ENCODE measurements around the gene AMFR.
A peak's percentile ranks its signal among the peaks of the same experiment; 100 is the strongest.

AMFR gene

DNA sequence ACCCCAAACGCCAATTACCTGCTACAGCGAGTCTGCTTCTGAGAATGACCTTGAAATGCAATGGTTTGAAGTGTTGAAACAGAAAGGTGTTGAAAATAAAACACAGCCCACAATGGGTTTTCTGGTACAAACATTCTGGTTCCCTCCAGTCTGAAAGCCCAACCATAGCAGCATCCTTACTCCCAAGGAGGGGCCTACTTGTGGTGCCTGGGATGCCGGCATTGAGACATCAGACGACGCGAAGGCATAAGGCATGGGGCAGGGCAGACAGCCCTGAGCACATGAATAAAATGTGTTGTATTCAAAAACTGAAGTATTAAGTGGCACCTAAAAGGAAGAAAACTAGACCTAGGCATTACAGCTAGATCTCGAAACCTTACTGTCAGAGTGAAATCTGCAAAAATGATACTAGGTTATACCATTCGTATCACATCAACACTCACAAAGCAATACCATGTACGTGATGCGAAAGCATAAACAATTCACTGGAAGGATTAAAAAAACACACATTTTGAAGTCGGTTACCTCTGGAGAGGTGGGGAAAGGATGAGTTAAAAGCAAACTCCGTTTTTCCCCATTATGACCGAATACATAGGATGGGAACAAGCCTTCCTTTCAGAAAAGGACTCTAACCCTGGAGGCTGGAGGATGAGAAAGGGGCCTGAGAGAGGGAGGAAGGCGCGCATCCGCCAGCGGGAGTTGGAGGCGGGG, 25.1 kb upstream of the AMFR start:
- peak; percentile 15 for DNase-seq (ENCODE audit: low read depth)
- TF ChIP-seq, protein P1, sequence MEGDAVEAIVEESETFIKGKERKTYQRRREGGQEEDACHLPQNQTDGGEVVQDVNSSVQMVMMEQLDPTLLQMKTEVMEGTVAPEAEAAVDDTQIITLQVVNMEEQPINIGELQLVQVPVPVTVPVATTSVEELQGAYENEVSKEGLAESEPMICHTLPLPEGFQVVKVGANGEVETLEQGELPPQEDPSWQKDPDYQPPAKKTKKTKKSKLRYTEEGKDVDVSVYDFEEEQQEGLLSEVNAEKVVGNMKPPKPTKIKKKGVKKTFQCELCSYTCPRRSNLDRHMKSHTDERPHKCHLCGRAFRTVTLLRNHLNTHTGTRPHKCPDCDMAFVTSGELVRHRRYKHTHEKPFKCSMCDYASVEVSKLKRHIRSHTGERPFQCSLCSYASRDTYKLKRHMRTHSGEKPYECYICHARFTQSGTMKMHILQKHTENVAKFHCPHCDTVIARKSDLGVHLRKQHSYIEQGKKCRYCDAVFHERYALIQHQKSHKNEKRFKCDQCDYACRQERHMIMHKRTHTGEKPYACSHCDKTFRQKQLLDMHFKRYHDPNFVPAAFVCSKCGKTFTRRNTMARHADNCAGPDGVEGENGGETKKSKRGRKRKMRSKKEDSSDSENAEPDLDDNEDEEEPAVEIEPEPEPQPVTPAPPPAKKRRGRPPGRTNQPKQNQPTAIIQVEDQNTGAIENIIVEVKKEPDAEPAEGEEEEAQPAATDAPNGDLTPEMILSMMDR (conservative IDR thresholded peaks at IDR 0.05; ENCODE audit: control insufficient read depth, insufficient read depth, low read depth, low read length) = no peak
- peak overlapping the region; percentile 90 for H3K4me3 ChIP-seq (ENCODE audit: control insufficient read depth, low read depth, low read length)

DNA sequence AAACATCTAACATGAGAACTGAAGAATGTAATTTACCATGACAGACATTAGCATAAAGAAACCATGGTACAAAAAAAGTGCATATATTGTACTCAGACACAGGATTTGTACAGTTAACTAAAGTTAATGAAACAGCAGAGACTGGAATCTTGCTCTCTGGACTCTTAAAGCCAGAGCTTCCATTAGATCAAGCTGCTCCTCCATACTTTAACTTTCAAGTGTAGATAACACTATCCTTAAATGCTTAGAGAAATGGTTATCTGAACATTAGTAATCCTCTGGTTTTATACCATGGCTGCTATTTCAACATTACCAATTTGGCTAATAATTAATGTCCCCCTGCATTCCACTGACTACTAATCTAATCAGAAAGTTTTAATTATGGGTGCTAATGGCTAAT, 22.7 kb upstream of the AMFR start:
- H3K4me3 ChIP-seq (ENCODE audit: control insufficient read depth, low read depth, low read length) = no peak overlapping the region
- TF ChIP-seq, protein P1 (conservative IDR thresholded peaks at IDR 0.05; ENCODE audit: control insufficient read depth, insufficient read depth, low read depth, low read length) = no peak
- DNase-seq (ENCODE audit: low read depth) = no peak

DNA sequence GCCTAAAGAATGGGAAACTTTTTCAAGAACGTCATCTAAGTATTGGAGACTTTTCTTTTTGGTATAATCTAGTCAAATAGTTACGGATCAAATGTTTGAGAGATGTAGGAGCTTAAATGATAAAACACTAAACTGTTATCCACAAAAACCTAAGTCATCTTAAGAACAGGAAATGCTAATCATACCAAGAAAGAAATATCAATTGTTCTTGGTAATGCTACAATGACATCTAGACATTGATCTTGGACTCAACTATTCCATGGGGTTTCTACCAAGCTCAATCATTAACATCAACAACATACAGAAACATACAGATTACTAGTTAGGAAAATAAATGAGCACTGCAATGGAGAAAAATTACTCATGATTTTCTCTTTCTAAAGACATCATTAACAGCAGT, 21.9 kb upstream of the AMFR start:
- DNase-seq (ENCODE audit: low read depth) = no peak
- no peak overlapping the region for H3K4me3 ChIP-seq (ENCODE audit: control insufficient read depth, low read depth, low read length)
- TF ChIP-seq, protein P1 (conservative IDR thresholded peaks at IDR 0.05; ENCODE audit: control insufficient read depth, insufficient read depth, low read depth, low read length) = no peak

DNA sequence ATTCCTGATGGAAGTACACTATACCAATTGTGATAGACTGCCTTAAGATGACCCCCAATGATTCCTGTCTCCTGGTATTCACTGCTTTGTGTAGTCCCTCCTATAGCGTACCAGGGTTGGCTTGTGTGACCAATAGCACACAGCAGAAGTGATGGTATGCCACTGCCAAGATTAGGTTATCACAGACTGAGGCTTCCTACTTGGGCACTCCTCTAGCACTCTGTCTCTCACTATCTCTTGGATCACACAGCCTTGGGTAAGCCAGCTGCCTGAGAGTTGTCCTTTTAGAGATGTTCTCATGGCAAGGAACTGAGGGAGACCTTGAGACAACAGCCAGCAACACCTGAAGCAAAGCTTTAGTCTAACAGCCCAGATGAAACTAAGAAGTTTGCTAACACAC, 12.7 kb upstream of the AMFR start:
- DNase-seq (ENCODE audit: low read depth) = no peak
- no peak overlapping the region for H3K4me3 ChIP-seq (ENCODE audit: control insufficient read depth, low read depth, low read length)
- TF ChIP-seq, protein P1 (conservative IDR thresholded peaks at IDR 0.05; ENCODE audit: control insufficient read depth, insufficient read depth, low read depth, low read length) = no peak

DNA sequence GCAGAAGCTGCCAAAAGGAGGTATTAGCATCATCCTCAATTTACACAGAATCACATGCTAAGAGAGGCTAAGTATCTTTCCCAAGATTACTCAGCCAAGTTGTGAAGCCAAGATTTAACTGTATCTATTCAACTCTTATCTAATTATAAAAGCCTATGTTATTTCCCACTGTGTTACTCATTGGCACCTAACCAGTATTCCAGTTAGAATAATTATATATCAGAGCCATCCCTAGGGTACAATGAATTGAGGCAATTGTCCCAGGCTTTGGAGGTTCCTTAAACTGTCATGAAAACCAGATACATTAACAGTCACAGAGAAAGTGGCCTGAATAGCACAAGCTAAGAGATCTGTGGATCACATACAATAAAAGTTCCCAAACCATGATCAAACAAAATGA, 10.9 kb upstream of the AMFR start:
- TF ChIP-seq, protein P1 (conservative IDR thresholded peaks at IDR 0.05; ENCODE audit: control insufficient read depth, insufficient read depth, low read depth, low read length) = no peak
- H3K4me3 ChIP-seq (ENCODE audit: control insufficient read depth, low read depth, low read length) = no peak overlapping the region
- DNase-seq (ENCODE audit: low read depth) = no peak

DNA sequence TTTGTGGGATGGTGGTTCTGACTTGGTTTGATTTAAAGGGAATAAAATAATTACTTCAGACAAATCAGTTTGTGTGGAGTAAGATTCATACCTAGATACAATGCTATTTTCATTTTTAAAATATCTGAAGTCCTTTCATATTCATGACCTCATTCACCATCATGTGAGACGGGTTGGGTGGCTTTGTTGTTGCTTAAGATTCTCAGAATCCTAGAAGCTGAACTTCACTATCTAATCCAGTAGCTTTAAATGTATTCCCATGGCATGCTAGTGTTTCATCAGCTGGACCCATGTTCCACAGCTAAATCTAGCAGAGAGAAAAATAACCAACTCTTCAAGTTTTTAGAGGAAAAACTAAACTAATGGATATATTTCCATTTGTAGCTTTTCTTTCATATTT, 2.7 kb upstream of the AMFR start:
- TF ChIP-seq, protein P1 (conservative IDR thresholded peaks at IDR 0.05; ENCODE audit: control insufficient read depth, insufficient read depth, low read depth, low read length) = no peak
- no peak overlapping the region for H3K4me3 ChIP-seq (ENCODE audit: control insufficient read depth, low read depth, low read length)
- DNase-seq (ENCODE audit: low read depth) = peak; percentile 6

DNA sequence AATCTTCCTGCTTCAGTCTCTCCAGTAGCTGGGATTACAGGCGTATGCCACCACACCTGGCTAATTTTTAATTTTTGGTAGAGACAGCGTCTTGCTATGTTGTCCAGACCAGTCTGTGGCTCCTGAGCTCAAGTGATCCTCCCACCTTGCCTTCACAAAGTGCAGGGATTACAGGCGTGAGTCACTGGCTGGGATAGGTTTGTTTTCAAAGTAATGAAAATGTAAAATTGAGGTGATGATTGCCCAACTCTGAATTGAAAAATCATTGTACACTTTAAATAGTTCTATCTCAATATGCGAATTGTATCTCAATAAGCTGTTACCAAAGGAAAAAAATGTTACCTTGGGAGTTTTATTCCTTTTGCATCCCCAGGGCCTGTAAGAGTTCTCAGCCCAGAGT, 1.2 kb upstream of the AMFR start:
- TF ChIP-seq, protein P1 (conservative IDR thresholded peaks at IDR 0.05; ENCODE audit: control insufficient read depth, insufficient read depth, low read depth, low read length) = no peak
- H3K4me3 ChIP-seq (ENCODE audit: control insufficient read depth, low read depth, low read length) = no peak overlapping the region
- DNase-seq (ENCODE audit: low read depth) = peak; percentile 2

Measured in fibroblast of mammary gland (primary cell).